Prostate gland (tissue), 2 donors: ENCODE results near the gene GPR161.

Source experiments
- CTCF ChIP-seq, 4 experiments: fragments of 200-600 bp in 2 of 4; fragments of 450-650 bp in 2 of 4; sonication (generic) in 2 of 4; IDR thresholded peaks; 1 replicate in 3 of 4; 2 replicates in 1 of 4; pipeline ENCODE4 v1.5.1; 2016 to 2019; ENCODE audit warnings: antibody characterized with exemption in 4 of 4, mild to moderate bottlenecking in 2 of 4, moderate library complexity in 2 of 4
- POLR2A ChIP-seq: fragments of 450-650 bp; IDR thresholded peaks from one replicate; pipeline ENCODE4 v1.6.1; 2016; ENCODE audit warnings: antibody characterized with exemption, mild to moderate bottlenecking
- POLR2AphosphoS5 ChIP-seq: sonication (generic); formaldehyde crosslinking; IDR thresholded peaks from one replicate; pipeline ENCODE4 v1.6.1; 2017; ENCODE audit warnings: antibody characterized with exemption

DNA sequence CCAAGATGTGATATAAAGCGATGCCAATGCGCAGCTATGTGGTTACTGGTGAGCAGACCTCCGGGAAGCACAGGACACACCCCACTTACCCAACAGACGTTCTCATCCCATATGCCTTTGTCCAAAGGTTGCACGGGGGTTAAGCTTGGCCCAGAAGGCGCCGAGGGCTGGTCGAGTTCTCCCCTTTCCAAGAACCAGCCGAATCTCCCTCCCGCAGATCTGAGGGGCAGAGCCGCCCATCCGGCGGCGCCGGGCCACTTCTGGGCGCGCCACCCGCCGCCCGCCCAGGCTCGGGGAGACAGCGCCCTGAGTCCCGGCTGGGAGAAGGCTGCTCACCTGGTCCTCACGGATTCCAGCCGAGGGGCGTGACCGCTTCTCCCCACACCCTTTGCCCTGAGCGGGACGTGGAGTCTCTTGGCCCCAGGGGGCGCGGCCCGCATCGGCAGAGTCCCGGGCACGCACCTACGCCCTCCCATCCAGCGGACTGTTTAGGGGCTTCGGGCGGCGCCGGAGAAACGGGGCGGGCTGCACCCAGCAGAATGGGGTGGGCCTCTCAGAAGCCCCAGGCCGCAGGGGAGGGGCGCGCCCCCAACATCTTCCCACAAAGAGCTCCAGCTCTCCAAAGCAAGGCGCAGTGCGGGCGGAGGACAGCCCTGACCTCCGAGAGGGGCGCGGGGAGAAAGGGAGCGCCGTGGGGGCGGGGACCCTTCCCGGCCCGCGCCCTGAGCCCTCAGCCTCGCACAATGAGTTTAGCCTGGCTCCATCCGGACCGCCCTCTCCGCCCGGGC, 615 bp downstream of the GPR161 start:
- no peak for TF ChIP-seq CTCF (IDR thresholded peaks at IDR 0.05)
- TF ChIP-seq POLR2A: no peak
- TF ChIP-seq POLR2AphosphoS5: no peak
